ENCODE data around the gene JAG1. TPM values are rescaled to one million over a fixed set of nuclear protein-coding genes. Genes with fewer than 3 reads are reported as not detected.
"Not testable (repeated sequence)": the region's sequence is repeated elsewhere in the genome, so short reads cannot be mapped to it uniquely, and the experiment has no call there.

JAG1 gene
- total RNA-seq, 2 donors from 2014 or later: 30.9 to 32.8 TPM

DNA sequence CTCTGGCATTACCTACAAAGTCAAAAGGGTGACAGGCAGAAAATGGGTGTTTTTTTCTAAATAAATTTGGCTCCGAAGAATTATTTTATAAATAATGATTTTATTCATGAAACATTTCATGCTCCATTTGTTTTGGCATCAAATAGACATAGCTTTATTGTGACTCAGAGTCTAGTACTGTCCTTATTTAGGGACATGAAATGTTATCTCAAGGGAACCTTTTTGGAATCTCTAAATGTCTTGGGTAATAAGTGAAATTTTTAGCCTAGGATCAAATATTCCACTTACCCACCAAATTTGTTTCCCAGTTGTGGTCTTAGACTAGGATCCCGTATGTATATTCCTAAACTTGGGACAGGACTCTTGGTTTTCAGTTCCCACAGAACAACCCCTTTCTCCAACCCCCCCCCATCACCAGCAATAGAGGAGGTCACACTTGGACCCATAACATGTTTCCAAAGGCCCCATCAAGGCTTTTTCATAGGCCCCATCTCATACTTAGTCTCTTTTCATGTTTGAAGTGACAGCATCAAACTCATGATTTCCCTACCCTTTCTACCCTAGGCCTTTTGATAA, 81.8 kb downstream of the JAG1 start:
- TF ChIP-seq CTCF (IDR thresholded peaks at IDR 0.05): no peak
- Histone ChIP-seq H3K9me3 (no peaks in the 10 kb centered on the region), H3K4me1 (peaks cover 0 to 14% of the 10 kb centered on the region in 2 donors), H3K36me3 (no peaks in the 10 kb centered on the region), H3K27me3 (no peaks in the 10 kb centered on the region), H3K4me3 (no peak overlapping the region), H3K27ac (peak overlapping the region; percentile 39 to 45)
- no peak for DNase-seq (ENCODE audit: low spot score)

GRCh38 chr20:10590950-10591671, 82.7 kb downstream of the JAG1 start:
- Histone ChIP-seq H3K27me3 (no peaks in the 10 kb centered on the region), H3K27ac (peak overlapping the region in 1 of 2 donors; percentile 5), H3K4me1 (peaks cover 0 to 14% of the 10 kb centered on the region in 2 donors), H3K9me3 (no peaks in the 10 kb centered on the region), H3K4me3 (no peak overlapping the region), H3K36me3 (no peaks in the 10 kb centered on the region)
- TF ChIP-seq CTCF (IDR thresholded peaks at IDR 0.05): no peak
- no peak for DNase-seq (ENCODE audit: low spot score)

- not testable (repeated sequence) for H3K27me3 ChIP-seq; H3K9me3 ChIP-seq; H3K4me3 ChIP-seq; H3K27ac ChIP-seq; H3K36me3 ChIP-seq; DNase-seq (ENCODE audit: low spot score)
- H3K4me1 ChIP-seq: peaks cover 0 to 14% of the 10 kb centered on the region in 2 donors
These were observed 83.4 kb downstream of the JAG1 start for GRCh38 chr20:10590446-10590845.

Small RNAs within 50 kb of the gene (microRNA-seq; reads per million reads assigned to microRNA genes)
- gene MIR6870 (ENCODE audit: borderline number of aligned reads in 2 of 2, borderline replicate concordance in 1 of 2): 0 to 1.4 reads per million in 2 donors

Other genes with a start within 250 kb of the JAG1 start
- gene MKKS, start 239.8 kb downstream of the JAG1 start, total RNA-seq: 10 to 100 TPM; 12.4 to 15.4 TPM
- gene SLX4IP, start 238.7 kb downstream of the JAG1 start, total RNA-seq: 1 to 10 TPM; 1.1 to 2.0 TPM

Data from right atrium auricular region (tissue), 2 donors.